IMR-90 (cell line): Measurements from ENCODE around the gene ANO8. TPM values are rescaled to one million over a fixed set of nuclear protein-coding genes. Genes with fewer than 3 reads are reported as not detected.
A peak's percentile ranks its signal among the peaks of the same experiment; 100 is the strongest.

ENCODE experiments used
- ATAC-seq: fragments of 200-7000 bp; cut with Tn5 transposase; 2 replicates; pipeline ENCODE4 v1.9.1; 2020; ENCODE audit warnings: low read depth, mild to moderate bottlenecking, moderate library complexity
- BruUV-seq: library from RNA; stranded (reverse); fragments of 400-500 nt; replicated peaks from 2 replicates; lab custom pipeline; 2021; lab: Mats Ljungman, UMichigan
- CTCF ChIA-PET: fragments of 300-600 bp; formaldehyde crosslinking; extraction: SDS; loops from one replicate; lab custom pipeline; 2021; ENCODE audit warnings: antibody characterized with exemption; lab: Yijun Ruan, JAX
- POLR2A ChIA-PET: fragments of 300-600 bp; sonication (Branson Sonifier 250); formaldehyde crosslinking; loops from one replicate; lab custom pipeline; 2022; ENCODE audit warnings: antibody characterized with exemption; ENCODE audit not compliant: unreplicated experiment; lab: Charles Lee
- DNase-seq: peaks from one replicate; pipeline ENCODE4 v3.0.0; 2013
- H2AFZ ChIP-seq: replicated peaks from 2 replicates; pipeline ENCODE3; 2013; ENCODE audit warnings: low read length, mild to moderate bottlenecking; ENCODE audit not compliant: poor library complexity
- H2AK5ac ChIP-seq: 2 replicates; pipeline ENCODE4 v1.6.1; 2013; ENCODE audit warnings: low read depth, low read length, inconsistent platforms
- H2AK9ac ChIP-seq: replicated peaks from 2 replicates; pipeline ENCODE3; 2013; ENCODE audit warnings: mild to moderate bottlenecking, low read depth, low read length, moderate library complexity; ENCODE audit not compliant: poor library complexity
- H2BK120ac ChIP-seq: 2 replicates; pipeline ENCODE4 v1.6.1; 2013; ENCODE audit warnings: low read depth, low read length, inconsistent platforms
- H2BK15ac ChIP-seq: 3 replicates; pipeline ENCODE4 v1.6.1; 2013; ENCODE audit warnings: low read depth, low read length, inconsistent platforms
- H2BK20ac ChIP-seq: 2 replicates; pipeline ENCODE4 v1.6.1; 2013; ENCODE audit warnings: low read depth, mild to moderate bottlenecking, inconsistent platforms, low read length, moderate library complexity
- H2BK5ac ChIP-seq: 2 replicates; pipeline ENCODE4 v1.6.1; 2013; ENCODE audit warnings: mild to moderate bottlenecking, low read depth, low read length, inconsistent platforms; ENCODE audit not compliant: poor library complexity, severe bottlenecking
- H3K14ac ChIP-seq: replicated peaks from 2 replicates; pipeline ENCODE4 v1.6.1; 2013; ENCODE audit warnings: low read depth, low read length, inconsistent platforms
- H3K18ac ChIP-seq: 2 replicates; pipeline ENCODE4 v1.6.1; 2013; ENCODE audit warnings: low read depth, low read length, control low read depth
- H3K23ac ChIP-seq: 2 replicates; pipeline ENCODE4 v1.6.1; 2013; ENCODE audit warnings: low read depth, low read length, inconsistent platforms
- H3K27ac ChIP-seq: 2 replicates; pipeline ENCODE4 v1.5.1; 2013; ENCODE audit warnings: mild to moderate bottlenecking, control low read depth, low read length; ENCODE audit not compliant: insufficient read depth
- H3K27me3 ChIP-seq: 2 replicates; pipeline ENCODE4 v1.6.1; 2013; ENCODE audit warnings: low read length; ENCODE audit not compliant: control insufficient read depth, insufficient read depth
- H3K36me3 ChIP-seq: 2 replicates; pipeline ENCODE4 v1.6.1; 2013; ENCODE audit warnings: low read length, mixed read lengths; ENCODE audit not compliant: control insufficient read depth, insufficient read depth
- H3K4ac ChIP-seq: 2 replicates; pipeline ENCODE4 v1.6.1; 2013; ENCODE audit warnings: low read depth, low read length, inconsistent platforms
- H3K4me1 ChIP-seq: 2 replicates; pipeline ENCODE4 v1.6.1; 2013; ENCODE audit warnings: low read length, mixed read lengths; ENCODE audit not compliant: control insufficient read depth, insufficient read depth
- H3K4me2 ChIP-seq: 2 replicates; pipeline ENCODE4 v1.6.1; 2013; ENCODE audit warnings: low read depth, mild to moderate bottlenecking, control low read depth, low read length, moderate library complexity
- H3K4me3 ChIP-seq: 2 replicates; pipeline ENCODE4 v1.5.1; 2013; ENCODE audit warnings: low read depth, mild to moderate bottlenecking, control low read depth, low read length, moderate library complexity; ENCODE audit not compliant: insufficient read depth
- H3K56ac ChIP-seq: 2 replicates; pipeline ENCODE4 v1.6.1; 2013; ENCODE audit warnings: low read length, inconsistent platforms; ENCODE audit not compliant: insufficient read depth; ENCODE audit errors: extremely low read depth
- H3K79me1 ChIP-seq, 2 experiments: 2 replicates each; pipeline ENCODE4 v1.6.1; 2013; ENCODE audit warnings: low read length in 2 of 2, inconsistent platforms in 1 of 2, low read depth in 1 of 2
- H3K9ac ChIP-seq: 2 replicates; pipeline ENCODE4 v1.6.1; 2013; ENCODE audit warnings: low read depth, low read length, control low read depth
- H3K9me1 ChIP-seq: 2 replicates; pipeline ENCODE4 v1.6.1; 2013; ENCODE audit warnings: low read length, inconsistent platforms; ENCODE audit not compliant: insufficient read depth
- H3K9me3 ChIP-seq: 2 replicates; pipeline ENCODE4 v1.6.1; 2013; ENCODE audit warnings: low read length; ENCODE audit not compliant: control insufficient read depth, insufficient read depth
- H4K20me1 ChIP-seq: 2 replicates; pipeline ENCODE4 v1.6.1; 2013; ENCODE audit warnings: low read length, inconsistent platforms; ENCODE audit not compliant: insufficient read depth
- H4K5ac ChIP-seq: 2 replicates; pipeline ENCODE4 v1.6.1; 2013; ENCODE audit warnings: mild to moderate bottlenecking, low read depth, low read length, control low read depth
- H4K8ac ChIP-seq, 2 experiments: 2 replicates each; pipeline ENCODE4 v1.6.1; 2013; ENCODE audit warnings: low read depth in 2 of 2, low read length in 2 of 2, control low read depth in 1 of 2, inconsistent platforms in 1 of 2
- H4K91ac ChIP-seq: 2 replicates; pipeline ENCODE4 v1.6.1; 2013; ENCODE audit warnings: low read depth, low read length, inconsistent platforms; ENCODE audit not compliant: insufficient read depth
- RFX5 ChIP-seq: IDR thresholded peaks from 2 replicates; pipeline ENCODE4 v1.8.0; 2012; ENCODE audit warnings: low read depth, mild to moderate bottlenecking, low read length, moderate library complexity
- WGBS, 2 experiments: methylation state at CpG; one replicate each; pipeline versions ENCODE4 v1.1.5 to v1.1.7; 2013; ENCODE audit warnings: missing lambda C conversion rate in 2 of 2; ENCODE audit not compliant: insufficient read length in 1 of 2; ENCODE audit errors: extremely low coverage in 2 of 2; 5-methylcytosine and 5-hydroxymethylcytosine counted together
- dilution Hi-C: fragments of 300-500 bp; cut with HindIII; formaldehyde crosslinking; loops from one replicate; pipeline ENCODE4 v1.14.3; 2018; ENCODE audit warnings: low sequenced_read_pairs; ENCODE audit not compliant: unreplicated experiment
- in situ Hi-C: fragments of 300-500 bp; cut with MboI; formaldehyde crosslinking; loops from 3 replicates; pipeline ENCODE4 v1.14.3; 2019; ENCODE audit warnings: low sequenced_read_pairs, inconsistent platforms, mixed read lengths
- intact Hi-C: fragments of 100-400 bp; cut with micrococcal nuclease; formaldehyde crosslinking; loops from 2 replicates; pipeline ENCODE4 v1.10.0; 2022
- polyA plus RNA-seq, 3 experiments: library from polyadenylated mRNA; depleted of rRNA; stranded (reverse); fragments of >200 nt; gene quantifications; 2 replicates each; pipeline ENCODE4 v1.2.3, GENCODE V29; 2012; ENCODE audit warnings: low replicate concordance in 1 of 3
- total RNA-seq: library from RNA; depleted of rRNA; stranded (reverse); fragments of >200 nt; gene quantifications from 2 replicates; pipeline ENCODE4 v1.2.3, GENCODE V29; 2012
- TF ChIP-seq, protein P1 (sequence below): conservative IDR thresholded peaks from 2 replicates; pipeline ENCODE4 v1.5.1; 2012; ENCODE audit warnings: mild to moderate bottlenecking, low read depth, low read length, improper control_type of control experiment

The ANO8 gene
- total and polyA plus RNA-seq, 2 of the 4 experiments (the other 2 are of a cell fraction): 1.6 to 5.6 TPM

DNA sequence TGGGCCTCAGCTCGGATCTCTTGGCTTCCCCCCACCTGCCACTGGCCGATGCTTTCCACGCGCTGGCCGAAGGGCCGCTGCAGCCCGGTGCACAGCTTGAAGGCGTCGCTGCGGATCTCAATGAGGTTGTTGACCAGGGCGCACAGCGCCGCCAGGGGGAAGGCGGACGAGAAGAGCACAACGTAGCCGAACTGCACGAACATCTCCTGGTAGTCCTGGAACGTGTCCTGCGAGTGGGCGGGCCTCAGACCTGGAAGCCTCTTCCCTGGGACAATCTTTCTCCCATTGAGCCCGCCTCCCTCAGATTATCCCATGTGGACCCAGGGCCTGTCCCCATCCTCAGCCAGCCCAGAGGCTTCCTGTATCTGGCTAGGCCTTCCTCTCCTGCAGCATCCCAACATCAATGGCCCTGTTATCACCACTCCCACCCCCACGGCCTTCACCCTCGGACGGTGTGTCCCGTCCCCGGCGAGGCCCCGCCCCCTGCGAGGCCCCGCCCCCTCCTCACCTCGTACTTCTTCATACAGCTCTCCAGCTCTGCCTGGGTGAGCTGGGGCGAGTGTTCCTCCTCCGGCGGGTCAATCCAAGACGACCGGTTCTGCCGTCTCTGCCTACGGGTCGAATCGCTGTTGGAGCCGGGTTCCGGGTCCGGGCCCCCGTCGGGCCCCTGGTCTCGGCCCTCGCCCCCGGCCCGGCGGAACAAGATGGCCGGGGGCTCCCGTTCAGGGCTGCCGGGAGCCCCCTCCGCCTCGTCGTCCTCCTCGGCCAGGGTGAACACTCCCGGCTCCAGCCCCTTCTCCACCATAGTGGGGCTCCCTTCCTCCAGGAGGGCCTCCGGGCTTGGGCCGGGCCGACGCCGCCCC lies 6.8 kb downstream of the ANO8 start:
- WGBS, 2 experiments: 67% methylated on average over 27 of the region's 64 CpGs; no CpG with 5 or more reads in 1 of the 2 experiments
- no peak overlapping the region for H3K27ac ChIP-seq
- peaks cover 0 to 7% of the 10 kb centered on the region in 2 experiments; a peak in 1 of 4 replicates for H3K79me1 ChIP-seq
- H3K9me3 ChIP-seq: no peaks in the 10 kb centered on the region
- no peak overlapping the region for H3K4me2 ChIP-seq
- H2BK20ac ChIP-seq: no peak overlapping the region
- dilution Hi-C loops: no loop called here
- 0 out of 2 replicates have a peak, but pooled peaks cover under 1% of the 10 kb centered on the region for H4K20me1 ChIP-seq
- H3K4ac ChIP-seq: no peak overlapping the region
- ATAC-seq (no peak), DNase-seq (no peak)
- in situ Hi-C loops: no loop called here
- H3K9me1 ChIP-seq: no peaks in the 10 kb centered on the region
- ChIA-PET POLR2A (interaction anchor here (0.6 kb wide), 1 partner anchor 10 kb away, joined by 3 read pairs; no protein-coding TSS in a partner anchor), CTCF (no interaction called here)
- no TSS peak for BruUV-seq
- intact Hi-C loops: no loop called here
- H3K4me1 ChIP-seq: no peaks in the 10 kb centered on the region
- H2AFZ ChIP-seq: peak overlapping the region; percentile 33
- H3K18ac ChIP-seq: no peak overlapping the region
- no peak overlapping the region for H3K56ac ChIP-seq
- TF ChIP-seq, protein P1, sequence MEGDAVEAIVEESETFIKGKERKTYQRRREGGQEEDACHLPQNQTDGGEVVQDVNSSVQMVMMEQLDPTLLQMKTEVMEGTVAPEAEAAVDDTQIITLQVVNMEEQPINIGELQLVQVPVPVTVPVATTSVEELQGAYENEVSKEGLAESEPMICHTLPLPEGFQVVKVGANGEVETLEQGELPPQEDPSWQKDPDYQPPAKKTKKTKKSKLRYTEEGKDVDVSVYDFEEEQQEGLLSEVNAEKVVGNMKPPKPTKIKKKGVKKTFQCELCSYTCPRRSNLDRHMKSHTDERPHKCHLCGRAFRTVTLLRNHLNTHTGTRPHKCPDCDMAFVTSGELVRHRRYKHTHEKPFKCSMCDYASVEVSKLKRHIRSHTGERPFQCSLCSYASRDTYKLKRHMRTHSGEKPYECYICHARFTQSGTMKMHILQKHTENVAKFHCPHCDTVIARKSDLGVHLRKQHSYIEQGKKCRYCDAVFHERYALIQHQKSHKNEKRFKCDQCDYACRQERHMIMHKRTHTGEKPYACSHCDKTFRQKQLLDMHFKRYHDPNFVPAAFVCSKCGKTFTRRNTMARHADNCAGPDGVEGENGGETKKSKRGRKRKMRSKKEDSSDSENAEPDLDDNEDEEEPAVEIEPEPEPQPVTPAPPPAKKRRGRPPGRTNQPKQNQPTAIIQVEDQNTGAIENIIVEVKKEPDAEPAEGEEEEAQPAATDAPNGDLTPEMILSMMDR: no peak
- no peak for TF ChIP-seq RFX5
- H2BK15ac ChIP-seq: no peak overlapping the region
- H2AK9ac ChIP-seq: no peak overlapping the region
- H4K5ac ChIP-seq: no peak overlapping the region
- H2AK5ac ChIP-seq: no peak overlapping the region
- H3K36me3 ChIP-seq: peaks cover 11% of the 10 kb centered on the region
- no peaks in the 10 kb centered on the region for H3K27me3 ChIP-seq
- no peak overlapping the region for H4K91ac ChIP-seq
- no peak overlapping the region for H3K23ac ChIP-seq
- no peak overlapping the region for H2BK120ac ChIP-seq
- no peak overlapping the region for H4K8ac ChIP-seq
- H3K14ac ChIP-seq: no peak overlapping the region
- no peak overlapping the region for H3K4me3 ChIP-seq
- H2BK5ac ChIP-seq: no peak overlapping the region
- H3K9ac ChIP-seq: no peak overlapping the region
